GM13976 (cell line): ENCODE results near the gene GPC6.

Experiments used
- DNase-seq: peaks from one replicate; pipeline ENCODE4 v3.0.0; 2012; ENCODE audit warnings: low spot score
- CTCF ChIP-seq: IDR thresholded peaks from 2 replicates; pipeline ENCODE4 v1.5.1; 2012; ENCODE audit warnings: borderline replicate concordance, mild to moderate bottlenecking; ENCODE audit not compliant: insufficient read depth; ENCODE audit errors: extremely low read depth, missing control alignments, control extremely low read depth
- in situ Hi-C: fragments of 300-500 bp; cut with MboI; formaldehyde crosslinking; loops from one replicate; pipeline ENCODE4 v1.12.0; 2022; ENCODE audit warnings: low sequenced_read_pairs, mixed read lengths, inconsistent platforms; ENCODE audit not compliant: unreplicated experiment

GPC6 gene

GRCh38 chr13:93685900-93686299 is 459.3 kb downstream of the GPC6 start:
- in situ Hi-C loops: no loop called here
- no peak for DNase-seq
- no peak for TF ChIP-seq CTCF

- DNase-seq: no peak
- TF ChIP-seq CTCF: no peak
- in situ Hi-C loops: no loop called here
Observed at GRCh38 chr13:93686399-93686798, 459.8 kb downstream of the GPC6 start.

- no peak for DNase-seq
- in situ Hi-C loops: no loop called here
- no peak for TF ChIP-seq CTCF
Observed at GRCh38 chr13:93687261-93687660, 460.7 kb downstream of the GPC6 start.

- no peak for TF ChIP-seq CTCF
- DNase-seq: no peak
- in situ Hi-C loops: no loop called here
Observed at GRCh38 chr13:93689333-93689732, 462.7 kb downstream of the GPC6 start.

- TF ChIP-seq CTCF: no peak
- in situ Hi-C loops: no loop called here
- DNase-seq: no peak
Observed at GRCh38 chr13:93690139-93690538, 463.5 kb downstream of the GPC6 start.

- TF ChIP-seq CTCF: no peak
- in situ Hi-C loops: no loop called here
- no peak for DNase-seq
Observed at GRCh38 chr13:93698016-93698613, 471.5 kb downstream of the GPC6 start.

- no peak for DNase-seq
- in situ Hi-C loops: no loop called here
- no peak for TF ChIP-seq CTCF
Observed at GRCh38 chr13:93700115-93700514, 473.5 kb downstream of the GPC6 start.
